Stimulated activated CD8-positive, alpha-beta memory T cell treated with anti-CD3 and anti-CD28 coated beads, Interleukin-15, amount 100 ng/mL, for 4 hours (primary cell): Measurements from ENCODE around the gene ATP6V0A4.
"Not testable (repeated sequence)": the region's sequence is repeated elsewhere in the genome, so short reads cannot be mapped to it uniquely, and the experiment has no call there.

Experiments used
- DNase-seq, 2 donors: peaks; one replicate each; pipeline ENCODE4 v3.0.0-alpha.2; 2020; ENCODE audit warnings: low read depth in 2 of 2

The ATP6V0A4 gene

DNA sequence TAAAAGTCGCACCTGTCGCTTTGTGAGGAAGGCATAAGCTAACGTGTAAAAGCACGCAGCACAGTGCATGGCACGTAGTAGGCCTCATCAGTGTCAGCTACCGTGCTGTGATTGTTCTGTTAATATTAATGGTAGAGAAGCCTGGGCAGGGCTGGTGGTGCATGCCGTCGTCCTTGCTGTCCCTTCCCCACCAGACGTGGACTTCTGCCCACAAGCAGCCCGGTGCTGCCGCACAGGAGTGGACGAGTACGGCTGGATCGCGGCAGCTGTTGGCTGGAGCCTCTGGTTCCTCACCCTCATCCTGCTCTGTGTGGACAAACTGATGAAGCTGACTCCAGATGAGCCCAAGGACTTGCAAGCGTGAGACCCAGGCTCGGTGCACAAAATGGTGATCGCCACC is 4.7 kb upstream of the ATP6V0A4 start:
- DNase-seq, result no peak

DNA sequence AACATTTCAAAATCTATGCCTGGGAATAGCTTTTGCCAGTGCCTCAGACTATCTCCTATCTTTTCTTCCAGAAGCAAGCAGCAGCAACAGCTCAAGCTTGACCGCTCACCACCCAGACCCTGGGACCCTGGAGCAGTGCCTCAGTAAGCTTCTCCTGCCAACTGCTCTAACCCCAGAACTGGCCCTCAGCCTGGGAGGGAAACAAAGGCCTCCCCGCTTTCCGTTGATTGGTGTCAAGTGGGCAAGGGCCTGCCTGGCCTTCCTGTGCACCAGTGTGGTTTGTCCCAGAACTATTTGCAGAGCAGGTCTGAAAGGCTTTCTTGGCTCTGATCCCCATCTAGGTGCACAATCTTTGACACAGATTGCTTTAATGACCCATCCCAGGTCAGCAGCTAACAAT is 3.3 kb upstream of the ATP6V0A4 start:
- DNase-seq, result no peak

DNA sequence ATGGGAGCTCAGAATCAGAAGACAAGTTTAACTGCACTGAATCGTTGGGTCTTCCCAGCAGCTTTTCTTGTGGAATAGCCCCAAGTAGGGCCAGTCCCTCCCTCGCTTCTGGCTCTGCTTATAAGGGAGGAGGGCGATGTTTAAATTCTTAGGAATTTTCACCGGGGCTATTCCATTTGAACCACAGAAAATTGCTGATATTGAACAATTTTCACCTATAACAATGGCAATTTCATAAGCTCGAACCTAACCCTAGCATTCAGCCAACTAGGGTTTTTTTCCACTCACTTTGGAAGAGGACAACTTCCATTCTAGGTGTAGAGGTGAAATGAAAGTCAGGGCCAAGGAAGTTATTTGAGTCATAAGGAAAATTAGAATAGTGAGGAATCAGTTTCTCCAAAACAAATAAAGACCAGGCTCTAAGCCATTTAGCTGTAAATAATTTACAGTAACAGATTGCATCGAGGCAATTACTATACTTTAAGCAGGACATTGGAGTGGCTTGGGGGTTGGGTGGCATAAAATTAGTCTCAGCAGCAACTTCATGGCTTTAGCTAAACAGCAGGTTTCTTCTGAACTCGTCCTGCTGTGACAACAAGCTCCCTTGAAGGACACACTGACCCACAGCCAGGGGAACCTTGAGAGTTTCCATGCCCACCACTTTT is 1.5 kb upstream of the ATP6V0A4 start:
- no peak for DNase-seq

DNA sequence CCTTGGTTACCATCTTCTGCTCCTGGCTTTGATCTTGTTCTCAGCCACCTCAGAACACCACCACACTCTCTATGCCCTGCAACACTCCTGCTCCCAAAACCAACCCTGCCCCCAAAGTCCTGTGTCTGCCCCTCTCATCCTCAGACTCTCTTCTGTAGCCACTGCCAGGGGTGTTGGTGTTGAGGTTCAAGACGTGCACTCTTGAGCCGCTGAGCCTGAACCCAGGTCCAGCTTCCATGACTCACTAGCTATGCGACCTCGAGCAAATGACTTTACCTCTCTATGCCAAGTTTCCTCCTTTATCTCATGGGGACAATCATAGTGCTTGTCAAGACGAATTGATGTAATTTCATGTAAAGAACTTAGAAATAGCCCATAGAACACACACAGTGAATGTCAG is 840 bp upstream of the ATP6V0A4 start:
- no peak for DNase-seq

DNA sequence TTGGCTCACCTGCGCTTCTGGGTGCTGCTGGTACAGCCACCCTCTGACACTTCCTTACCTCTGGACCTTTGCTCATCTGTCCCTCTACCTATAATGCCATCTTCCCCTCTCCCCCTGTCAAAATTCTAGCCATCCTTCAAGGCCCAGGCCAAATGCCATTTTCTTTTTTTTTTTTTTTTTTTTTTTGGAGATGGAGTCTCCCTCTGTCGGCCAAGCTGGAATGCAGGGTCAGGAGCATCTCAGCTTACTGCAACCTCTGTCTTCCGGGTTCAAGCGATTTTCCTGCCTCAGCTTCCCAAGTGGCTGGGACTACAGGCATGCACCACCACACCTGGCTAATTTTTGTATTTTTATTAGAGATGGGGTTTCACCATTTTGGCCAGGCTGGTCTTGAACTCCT is 950 bp downstream of the ATP6V0A4 start:
- not testable (repeated sequence) for DNase-seq

DNA sequence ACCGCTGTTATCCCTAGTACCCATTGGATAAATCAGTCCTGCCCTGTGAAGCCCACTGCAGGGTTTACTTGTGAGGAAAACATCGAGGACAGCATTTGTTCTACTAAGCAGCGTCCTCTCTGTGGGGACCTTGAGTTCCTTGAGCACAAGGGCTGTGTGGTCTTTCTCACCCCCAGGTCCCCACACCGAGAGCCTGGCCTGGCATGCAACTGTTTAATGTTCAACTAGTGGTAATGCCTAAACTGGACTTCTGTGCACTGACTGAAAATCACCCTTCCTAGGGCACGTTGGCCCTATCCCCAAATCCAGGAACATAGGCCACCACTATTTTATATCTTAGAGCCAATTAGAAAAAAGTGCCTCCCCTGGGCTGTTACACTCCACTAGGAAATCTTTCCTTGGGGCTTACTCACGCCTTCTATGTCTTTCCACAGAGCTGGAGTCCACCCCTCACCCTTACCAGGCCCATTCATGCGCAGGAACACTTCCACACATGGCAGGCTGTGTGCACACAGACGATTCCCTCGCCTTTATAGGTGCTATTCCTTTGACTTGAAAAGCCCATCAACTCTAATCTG is 1.9 kb downstream of the ATP6V0A4 start:
- no peak for DNase-seq

DNA sequence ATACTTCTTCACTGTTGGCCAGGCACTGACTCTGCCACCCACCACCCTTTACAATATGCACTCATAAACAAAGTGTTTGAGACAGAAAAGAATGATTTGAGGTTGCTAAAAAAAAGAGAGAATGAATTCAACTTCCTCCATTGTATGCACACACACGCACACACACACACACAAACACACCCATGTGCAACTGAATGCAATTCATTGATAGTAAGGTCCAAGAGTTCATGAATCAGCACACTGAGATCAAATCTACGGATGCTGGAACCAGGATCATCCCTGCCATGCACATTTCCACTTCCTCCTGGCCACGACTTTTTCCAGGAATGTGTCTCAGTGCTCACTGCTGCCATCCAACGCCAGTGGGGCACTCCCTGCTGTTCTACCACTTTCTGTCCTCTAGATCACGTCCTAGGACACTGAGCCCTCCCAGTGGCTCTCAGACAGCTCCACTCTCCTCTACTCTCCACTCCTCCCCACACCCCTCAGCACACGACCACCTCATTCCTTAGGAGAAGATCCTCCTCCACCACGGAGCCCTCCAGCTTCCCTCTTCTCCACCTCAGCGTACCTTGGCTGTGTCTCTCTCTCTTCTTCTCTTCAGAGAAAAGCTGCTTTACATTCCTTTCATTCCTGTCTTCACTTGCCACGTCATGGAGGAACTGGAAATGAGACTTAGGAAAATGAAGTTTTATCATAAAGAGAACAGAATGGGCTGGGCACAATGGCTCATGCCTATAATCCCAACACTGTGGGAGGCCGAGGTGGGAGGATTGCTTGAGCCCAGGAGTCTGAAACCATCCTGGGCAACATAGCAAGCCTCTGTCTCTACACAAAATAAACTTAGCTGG is 12.2 kb downstream of the ATP6V0A4 start:
- no peak for DNase-seq

DNA sequence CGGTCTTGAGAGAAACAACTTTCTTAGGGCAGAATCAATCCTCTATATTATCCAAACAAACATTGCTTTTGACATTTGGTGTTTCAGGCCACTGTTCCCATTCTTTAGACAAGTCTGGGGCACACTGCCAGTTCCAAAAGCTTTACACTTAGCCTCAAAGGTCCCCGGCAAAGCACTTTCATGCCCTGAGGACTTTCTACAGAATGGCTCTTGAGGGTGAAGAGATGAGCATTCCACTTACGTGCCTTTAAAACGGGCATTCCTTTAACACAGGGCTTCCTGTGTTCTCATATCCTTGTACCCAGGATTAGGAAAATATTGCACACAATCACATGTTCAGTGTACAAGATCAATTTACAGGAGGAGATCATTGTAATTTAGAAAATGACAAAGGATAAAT is 13.3 kb downstream of the ATP6V0A4 start:
- no peak for DNase-seq

DNA sequence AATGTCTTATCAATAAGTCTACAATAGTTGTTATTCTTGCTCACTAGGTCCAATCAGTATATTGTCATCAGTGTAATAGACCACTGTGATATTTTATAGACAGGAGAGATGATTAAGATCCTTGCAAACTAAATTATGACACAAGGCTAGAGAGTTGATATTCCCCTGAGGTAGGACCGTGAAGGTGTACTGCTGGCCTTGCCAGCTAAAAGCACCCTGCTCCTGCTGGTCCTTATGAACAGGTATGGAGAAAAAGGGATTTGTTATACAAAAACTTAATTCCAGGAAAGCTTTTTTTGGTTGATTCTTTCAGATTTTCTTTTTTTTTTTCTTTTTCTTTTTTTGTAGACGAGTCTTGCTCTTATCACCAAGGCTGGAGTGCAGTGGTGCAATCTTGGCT is 17.0 kb downstream of the ATP6V0A4 start:
- DNase-seq, result no peak

DNA sequence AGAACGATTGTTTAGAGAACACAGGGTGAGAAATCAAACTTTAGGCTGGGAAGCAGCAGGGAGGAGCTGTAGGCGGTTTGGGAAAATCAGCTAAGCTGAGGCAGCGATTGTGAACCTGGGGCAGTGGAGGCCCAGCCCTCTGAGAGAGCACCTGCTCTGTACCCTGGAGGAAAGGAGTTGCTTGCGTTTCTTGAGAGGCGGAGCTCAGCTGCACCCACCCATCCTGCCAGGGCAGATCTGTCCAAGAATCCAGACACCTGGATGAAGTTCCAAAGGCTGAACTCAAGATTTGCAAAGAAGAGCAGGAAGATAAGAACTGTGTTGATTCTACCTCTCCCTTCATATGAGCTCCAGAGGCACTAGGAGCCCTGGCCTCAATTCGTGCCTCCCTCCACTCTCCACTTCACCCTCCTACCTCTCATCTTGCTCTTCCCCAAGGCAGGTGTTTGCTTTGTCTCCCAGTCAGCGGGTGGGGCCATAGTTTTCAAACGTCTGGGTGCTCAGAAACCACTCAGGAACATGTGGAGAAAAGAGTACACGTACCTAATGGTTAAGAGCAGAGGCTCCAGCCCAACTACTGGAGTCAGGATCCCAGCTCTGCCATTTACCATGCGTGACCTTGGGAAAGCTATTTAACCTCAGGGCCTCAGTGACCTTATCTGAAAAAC is 21.7 kb downstream of the ATP6V0A4 start:
- no peak for DNase-seq

DNA sequence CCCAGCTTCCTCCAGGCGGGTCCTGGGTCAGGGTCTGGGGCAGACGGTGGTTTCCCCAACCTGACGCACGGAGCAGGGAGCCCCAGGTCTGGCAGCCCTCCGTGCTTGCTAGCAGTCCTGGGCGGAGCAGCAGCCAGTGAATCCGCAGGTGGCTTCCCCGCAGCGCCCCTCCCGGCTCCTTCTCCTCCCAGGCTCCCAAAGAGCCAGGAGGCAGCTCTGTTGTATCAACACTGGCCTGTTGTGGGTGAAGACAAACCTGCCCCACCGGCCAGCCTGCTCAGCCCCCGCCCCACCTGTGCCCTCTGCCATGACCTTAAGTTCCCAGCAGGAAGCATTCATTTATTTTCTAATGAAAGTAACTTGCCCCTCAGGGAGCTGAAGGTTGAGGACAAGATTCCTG is 24.2 kb downstream of the ATP6V0A4 start:
- DNase-seq, result no peak

DNA sequence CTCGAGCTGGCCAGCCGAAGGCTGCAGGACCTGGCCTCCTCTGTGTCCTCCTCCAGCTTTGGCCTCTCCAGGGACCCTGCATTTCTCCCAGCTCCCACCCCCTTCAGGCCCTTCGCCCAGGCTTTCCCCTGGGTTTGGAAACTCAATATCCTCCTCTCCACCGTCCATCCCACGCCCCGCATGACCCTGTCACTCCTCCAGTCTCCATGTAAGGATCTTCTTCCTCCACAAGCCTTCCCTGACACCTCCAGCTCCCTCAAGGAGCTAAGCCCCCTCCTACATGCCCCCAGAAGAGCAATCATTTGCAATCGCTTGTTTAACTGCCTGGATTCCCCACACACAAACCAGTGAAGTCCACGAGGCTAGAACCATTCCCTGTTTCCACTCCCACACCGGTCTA is 24.8 kb downstream of the ATP6V0A4 start:
- no peak for DNase-seq

DNA sequence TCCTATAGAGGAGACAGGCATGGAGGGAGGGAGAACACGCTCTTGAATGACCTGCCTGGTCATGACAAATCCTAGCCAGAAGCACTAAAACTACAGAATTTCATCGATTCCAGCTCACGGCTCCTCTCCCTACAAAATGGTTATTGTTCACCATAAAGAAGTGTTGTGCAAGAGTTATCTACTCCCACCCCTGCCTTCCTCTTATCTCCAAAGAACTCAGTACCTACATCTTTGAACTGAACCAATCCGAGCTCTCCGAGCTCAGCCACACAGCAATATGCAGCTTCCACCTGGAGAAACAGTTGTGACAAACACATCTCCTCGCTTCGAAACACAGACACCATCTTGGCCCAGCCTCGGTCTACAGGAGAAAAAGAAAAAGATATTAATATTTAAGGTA is 27.1 kb downstream of the ATP6V0A4 start:
- no peak for DNase-seq

DNA sequence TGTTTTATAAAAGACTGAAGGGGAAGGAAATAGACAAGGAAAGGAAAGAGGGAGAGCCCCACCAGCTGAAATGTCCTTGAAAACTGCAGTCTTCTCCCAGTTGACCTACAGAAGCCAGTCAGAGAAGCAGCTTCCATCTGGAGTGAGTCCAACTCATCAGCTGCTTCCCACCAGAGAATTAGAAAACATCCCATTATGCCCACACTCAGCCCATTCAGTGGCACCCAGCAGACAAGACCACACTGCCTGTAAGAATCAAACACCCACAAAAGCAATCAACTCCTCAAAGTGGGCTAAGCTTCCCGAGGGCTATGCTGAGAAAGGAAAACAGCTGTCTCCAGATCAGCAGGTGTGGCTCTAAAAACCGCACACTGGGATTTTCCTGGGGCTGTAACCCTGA is 29.8 kb downstream of the ATP6V0A4 start:
- no peak for DNase-seq

DNA sequence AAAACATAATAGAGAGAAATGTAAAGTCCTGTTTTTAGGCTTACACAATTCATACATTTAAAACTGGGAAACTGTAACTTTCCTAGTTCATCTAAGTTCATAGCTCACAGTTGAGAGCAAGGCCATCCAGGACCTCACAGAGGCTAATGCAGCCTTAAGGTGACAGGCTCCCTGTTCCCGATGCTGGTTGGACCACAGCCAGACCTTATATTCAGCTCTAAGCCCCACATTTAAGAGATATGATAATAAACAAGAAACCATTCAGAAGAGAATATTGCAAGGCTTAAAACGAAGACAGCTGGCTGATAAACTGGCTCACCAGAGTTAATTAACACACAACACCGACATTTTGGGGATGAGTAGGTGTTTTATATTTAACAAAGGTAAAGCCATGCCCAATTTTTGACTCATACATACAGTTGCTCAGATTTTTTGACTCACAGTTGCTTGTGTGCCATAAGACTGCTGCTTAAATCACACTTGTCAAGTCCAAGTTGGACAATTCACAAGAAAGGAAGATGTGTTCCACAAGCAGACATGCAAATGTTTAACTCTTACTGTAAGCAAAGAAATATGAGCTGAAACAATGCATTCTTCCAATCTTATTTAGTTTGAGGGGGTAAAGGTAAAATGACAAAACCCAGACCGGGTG is 41.3 kb downstream of the ATP6V0A4 start:
- DNase-seq, result no peak

DNA sequence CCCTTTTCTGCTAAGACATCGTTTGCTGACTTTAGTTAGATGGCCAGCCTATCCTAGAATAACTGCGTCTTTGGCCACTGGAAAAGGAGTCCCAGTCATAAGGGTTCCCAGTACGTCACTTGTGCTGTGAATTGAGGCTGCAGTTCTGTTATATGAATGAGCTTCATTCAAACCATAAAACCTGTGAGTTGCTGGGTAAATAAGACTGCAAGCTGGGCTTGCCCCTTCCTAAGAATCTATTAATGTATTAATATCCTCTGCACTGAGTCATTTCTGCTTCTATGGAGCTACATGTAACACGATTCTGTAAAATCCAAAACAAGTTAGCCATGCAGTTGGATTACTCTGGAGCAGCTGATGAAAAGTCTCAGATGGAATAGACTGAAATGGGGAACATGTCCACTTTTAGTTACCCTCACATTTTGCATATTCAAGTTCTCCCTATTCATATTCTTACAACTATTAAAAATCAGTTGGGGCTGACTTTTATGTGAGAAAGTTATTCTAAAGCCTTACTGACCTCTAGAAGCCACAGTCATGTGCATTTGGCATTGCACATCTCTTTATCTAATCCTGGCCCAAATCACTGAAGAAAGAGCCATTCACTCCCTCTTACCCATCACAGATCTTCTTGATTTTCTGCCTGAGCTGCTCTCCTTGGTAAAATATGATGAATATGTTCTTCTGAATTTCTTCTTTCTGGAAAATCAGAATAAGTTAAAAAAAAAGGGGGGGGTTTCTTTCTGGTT is 42.0 kb downstream of the ATP6V0A4 start:
- DNase-seq, result no peak

DNA sequence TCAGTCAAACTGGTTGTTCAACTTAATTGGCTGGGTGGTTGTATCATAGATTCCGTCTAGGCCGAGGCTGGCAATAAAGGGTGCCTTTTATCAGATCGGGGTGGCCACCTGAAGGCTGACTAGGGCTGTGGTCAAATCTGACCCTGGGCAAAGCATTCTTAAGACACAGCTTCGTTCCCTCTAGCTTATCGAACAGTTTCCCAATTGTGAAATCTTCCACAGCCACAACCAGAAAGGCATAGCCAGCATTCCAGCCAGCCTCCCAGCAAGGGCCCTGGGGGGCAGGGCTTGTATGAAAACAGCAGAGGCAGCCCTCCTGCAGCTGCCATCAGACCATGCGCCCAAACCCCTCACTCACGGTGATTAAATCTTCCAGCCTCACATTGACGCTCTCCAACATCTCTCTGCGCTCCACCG is 42.7 kb downstream of the ATP6V0A4 start:
- no peak for DNase-seq

DNA sequence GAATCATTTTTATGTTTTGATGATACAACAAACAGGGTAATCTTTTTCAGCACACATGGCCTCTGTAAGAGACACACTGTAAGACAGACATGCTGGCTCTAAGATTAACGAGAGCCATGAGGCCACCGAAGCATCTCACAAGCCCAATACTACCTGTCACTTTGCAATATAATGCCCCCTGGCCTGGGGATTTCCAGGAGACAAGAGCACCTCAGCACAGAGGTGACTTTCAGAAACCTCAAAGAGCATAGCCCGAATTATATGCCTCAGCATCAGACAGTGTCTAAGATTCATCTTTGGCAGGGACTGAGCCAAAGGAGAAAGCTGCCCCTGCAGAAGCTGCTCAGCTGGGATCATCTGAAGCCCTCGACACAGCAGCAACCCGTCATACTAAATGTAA is 44.4 kb downstream of the ATP6V0A4 start:
- no peak for DNase-seq

DNA sequence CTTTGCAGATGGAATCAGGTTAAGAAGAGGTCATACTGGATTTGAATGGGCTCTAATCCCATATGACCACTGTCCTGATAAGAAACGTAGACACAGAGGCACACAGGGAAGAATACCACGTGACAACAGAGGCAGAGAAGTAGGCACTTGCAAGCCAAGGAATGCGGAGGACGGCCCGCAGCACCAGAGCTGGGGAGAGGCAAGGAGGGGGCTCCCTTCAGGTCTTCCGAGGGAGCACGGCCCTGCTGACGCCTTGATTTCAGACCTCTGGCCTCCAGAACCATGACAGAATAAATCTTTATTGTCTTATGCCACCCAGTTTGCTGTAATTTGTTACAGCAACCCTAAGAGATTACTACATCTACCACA is 44.9 kb downstream of the ATP6V0A4 start:
- DNase-seq, result no peak

DNA sequence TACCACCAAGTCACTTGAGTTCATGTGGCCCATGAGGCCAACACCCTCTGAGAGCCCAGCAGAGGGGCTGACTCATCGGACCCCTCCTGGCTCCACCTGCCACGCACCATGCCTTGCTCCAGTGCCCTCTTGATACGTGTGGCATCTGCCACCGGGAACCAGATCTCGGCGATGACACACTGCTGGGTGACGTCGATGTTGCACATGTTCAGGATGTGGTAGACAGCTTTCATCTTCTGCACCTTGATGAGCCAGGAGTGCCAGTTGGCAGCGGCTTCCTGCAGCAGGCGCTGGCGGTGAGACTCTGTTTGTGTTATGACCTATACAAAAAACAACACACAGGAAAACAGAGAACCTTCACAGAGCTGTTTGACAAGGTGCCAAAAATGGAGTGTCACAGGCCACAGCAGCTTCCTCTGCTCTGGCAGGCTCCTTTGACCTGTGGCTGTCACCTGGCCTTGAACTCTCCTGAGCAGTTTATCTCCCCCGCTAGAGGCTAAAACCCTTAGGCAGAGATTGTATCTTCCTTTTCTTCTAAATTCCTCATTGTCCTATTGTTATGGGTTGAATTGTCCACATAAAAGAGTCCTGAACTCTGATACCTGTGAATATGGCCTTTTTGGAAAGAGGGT is 45.4 kb downstream of the ATP6V0A4 start:
- DNase-seq, result peak; percentile 86 to 95

DNA sequence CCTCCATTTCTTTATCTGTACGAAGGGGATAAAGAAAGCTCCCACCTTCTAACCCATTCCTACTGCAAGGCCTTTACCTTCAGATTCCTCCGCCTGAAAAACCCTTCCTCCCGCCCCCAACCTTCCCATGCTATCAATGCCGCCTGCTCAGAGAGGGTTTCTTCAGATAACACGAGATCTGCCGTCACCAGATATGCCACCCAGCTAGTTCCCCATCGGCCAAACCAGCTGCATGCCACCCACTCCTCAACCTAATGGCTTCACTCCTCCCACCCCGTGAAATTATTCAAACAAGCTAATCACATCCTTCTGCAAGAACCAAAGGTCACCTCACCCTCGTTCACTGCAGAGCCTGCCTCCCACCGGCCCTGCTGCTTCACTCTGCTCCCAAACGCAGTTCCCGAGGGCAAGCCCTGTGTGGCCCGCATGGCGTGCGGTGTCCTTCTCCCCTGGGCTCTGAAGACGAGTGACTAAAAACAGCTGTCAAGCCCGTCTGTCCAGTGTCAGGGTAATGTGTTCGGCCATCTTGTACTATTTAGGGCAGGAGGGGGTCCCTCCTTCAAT is 47.0 kb downstream of the ATP6V0A4 start:
- DNase-seq, result no peak
